ENCODE results near the gene HYDIN.
A peak's percentile ranks its signal among the peaks of the same experiment; 100 is the strongest.

The HYDIN gene

GRCh38 chr16:70774261-70774660 is 456.3 kb downstream of the HYDIN start:
- DNase-seq (ENCODE audit: insufficient read length, low spot score) (no peak), FAIRE-seq (no peak)

- FAIRE-seq, result no peak
- DNase-seq (ENCODE audit: insufficient read length, low spot score), result no peak
These were observed 458.0 kb downstream of the HYDIN start for GRCh38 chr16:70772493-70772892.

- peak; percentile 82 for FAIRE-seq
- peak; percentile 76 for DNase-seq (ENCODE audit: insufficient read length, low spot score)
These were observed 459.6 kb downstream of the HYDIN start for GRCh38 chr16:70770626-70771552.

GRCh38 chr16:70770291-70770625 is 460.3 kb downstream of the HYDIN start:
- no peak for FAIRE-seq

GRCh38 chr16:70769761-70770160 is 460.8 kb downstream of the HYDIN start:
- FAIRE-seq (no peak), DNase-seq (ENCODE audit: insufficient read length, low spot score) (no peak)

More at GRCh38 chr16:70770291-70770625, 460.3 kb downstream of the HYDIN start:
- DNase-seq (ENCODE audit: insufficient read length, low spot score), result no peak

GRCh38 chr16:70769131-70769530 is 461.4 kb downstream of the HYDIN start:
- no peak for DNase-seq (ENCODE audit: insufficient read length, low spot score)
- FAIRE-seq, result no peak

DNA sequence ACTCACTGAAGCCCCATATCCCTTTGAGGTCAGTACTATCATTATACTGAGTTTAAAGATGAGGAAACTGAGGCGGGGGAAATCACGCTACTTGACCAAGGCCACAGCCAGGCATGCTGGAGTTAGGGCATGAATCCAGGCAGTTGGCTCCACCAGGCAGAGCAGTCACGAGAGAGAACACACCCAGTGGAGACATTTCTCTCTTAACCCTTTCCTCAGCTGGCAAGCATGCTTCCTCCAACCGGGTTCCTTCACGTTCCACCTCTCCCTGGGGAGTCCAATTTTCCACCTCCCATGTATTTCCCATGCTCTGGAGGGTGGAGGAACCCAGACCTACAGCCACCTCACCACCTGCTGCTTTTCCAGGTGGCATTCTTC is 462.3 kb downstream of the HYDIN start:
- DNase-seq (ENCODE audit: insufficient read length, low spot score), result no peak

GRCh38 chr16:70767377-70768202 is 462.9 kb downstream of the HYDIN start:
- no peak for FAIRE-seq

More for the DNA sequence above, 462.3 kb downstream of the HYDIN start:
- FAIRE-seq, result no peak

DNA sequence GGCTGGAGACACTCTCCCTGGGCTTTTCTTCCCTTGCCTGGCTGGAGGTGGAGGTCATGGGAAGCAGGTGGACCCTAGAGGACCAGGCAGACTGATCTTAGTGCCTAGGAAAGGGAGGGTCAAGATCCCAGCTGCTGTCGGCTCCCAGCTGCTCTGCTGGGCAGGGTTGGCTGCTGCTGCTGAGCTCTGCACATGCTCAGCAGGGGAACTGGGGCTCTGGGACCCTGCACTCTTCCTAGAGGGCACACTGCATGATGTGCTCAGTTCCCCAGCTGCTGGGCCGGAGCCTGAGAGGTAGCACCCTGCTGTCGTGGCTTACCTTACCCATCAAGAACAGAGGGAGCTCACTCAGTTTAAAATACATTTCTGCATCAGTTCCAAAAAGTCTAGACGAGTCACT is 463.9 kb downstream of the HYDIN start:
- no peak for DNase-seq (ENCODE audit: insufficient read length, low spot score)
- FAIRE-seq, result no peak

More at GRCh38 chr16:70767377-70768202, 462.9 kb downstream of the HYDIN start:
- DNase-seq (ENCODE audit: insufficient read length, low spot score), result no peak

DNA sequence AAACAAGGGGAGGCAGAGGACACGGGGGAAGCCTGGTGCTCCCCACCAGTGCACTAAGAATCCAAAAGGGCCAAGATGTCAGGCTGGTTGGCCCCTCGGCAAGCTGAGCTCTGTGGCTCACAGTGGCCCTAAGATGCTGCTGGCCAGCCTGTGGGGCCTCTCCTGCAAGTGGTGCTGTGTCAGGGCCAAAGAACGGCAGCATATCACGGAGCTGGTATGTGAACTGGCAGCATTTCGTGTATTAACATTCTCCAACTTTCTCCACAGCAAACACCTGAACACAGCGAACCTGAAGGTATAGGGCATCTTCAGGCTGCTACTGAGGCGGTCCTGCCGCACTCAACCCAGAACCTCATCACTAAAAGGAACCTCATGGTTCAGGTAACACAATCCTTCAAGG is 464.3 kb downstream of the HYDIN start:
- no peak for DNase-seq (ENCODE audit: insufficient read length, low spot score)
- no peak for FAIRE-seq

- DNase-seq (ENCODE audit: insufficient read length, low spot score) (no peak), FAIRE-seq (no peak)
These were observed 465.0 kb downstream of the HYDIN start for GRCh38 chr16:70765491-70765890.

- no peak for FAIRE-seq
- no peak for DNase-seq (ENCODE audit: insufficient read length, low spot score)
These were observed 465.9 kb downstream of the HYDIN start for GRCh38 chr16:70764632-70765031.

GRCh38 chr16:70760221-70760620 is 470.3 kb downstream of the HYDIN start:
- DNase-seq (ENCODE audit: insufficient read length, low spot score) (no peak), FAIRE-seq (peak; percentile 36)

- no peak for FAIRE-seq
- no peak for DNase-seq (ENCODE audit: insufficient read length, low spot score)
These were observed 470.9 kb downstream of the HYDIN start for GRCh38 chr16:70759666-70760065.

GRCh38 chr16:70758786-70759185 is 471.7 kb downstream of the HYDIN start:
- FAIRE-seq, result no peak
- DNase-seq (ENCODE audit: insufficient read length, low spot score), result no peak

Data from HTR-8/SVneo (cell line).